ENCODE data around the gene KLRK1. TPM values are rescaled to one million over a fixed set of nuclear protein-coding genes. Genes with fewer than 3 reads are reported as not detected.

KLRK1 gene
- total RNA-seq, 1 donor from 2014 or later = not detected

GRCh38 chr12:10361622-10362021, 28.2 kb downstream of the KLRK1 start:
- peak overlapping the region; percentile 47 for H3K4me3 Mint-ChIP-seq (ENCODE audit: low read depth)
- no peak overlapping the region for H3K27ac Mint-ChIP-seq
- H3K9me3 Mint-ChIP-seq (ENCODE audit: low read depth) = no peaks in the 10 kb centered on the region
- H3K36me3 Mint-ChIP-seq (ENCODE audit: insufficient read depth) = peaks cover 6% of the 10 kb centered on the region
- H3K27me3 Mint-ChIP-seq = no peaks in the 10 kb centered on the region
- DNase-seq (ENCODE audit: low spot score, unreplicated experiment) = no peak
- peaks cover 28% of the 10 kb centered on the region for H3K4me1 Mint-ChIP-seq (ENCODE audit: low read depth)
- no peak for TF ChIP-seq CTCF (IDR thresholded peaks at IDR 0.05; ENCODE audit: unreplicated experiment)

GRCh38 chr12:10361084-10361483, 28.8 kb downstream of the KLRK1 start:
- Mint-ChIP-seq H3K4me1 (ENCODE audit: low read depth) (peaks cover 28% of the 10 kb centered on the region), H3K36me3 (ENCODE audit: insufficient read depth) (peaks cover 4% of the 10 kb centered on the region), H3K4me3 (ENCODE audit: low read depth) (peak overlapping the region; percentile 47), H3K27ac (no peak overlapping the region), H3K9me3 (ENCODE audit: low read depth) (no peaks in the 10 kb centered on the region), H3K27me3 (no peaks in the 10 kb centered on the region)
- no peak for DNase-seq (ENCODE audit: low spot score, unreplicated experiment)
- TF ChIP-seq CTCF (IDR thresholded peaks at IDR 0.05; ENCODE audit: unreplicated experiment) = no peak

- peak overlapping the region; percentile 80 for H3K27ac Mint-ChIP-seq
- H3K36me3 Mint-ChIP-seq (ENCODE audit: insufficient read depth) = peaks cover 4% of the 10 kb centered on the region
- TF ChIP-seq CTCF (IDR thresholded peaks at IDR 0.05; ENCODE audit: unreplicated experiment) = no peak
- H3K9me3 Mint-ChIP-seq (ENCODE audit: low read depth) = peaks cover 3% of the 10 kb centered on the region
- no peak overlapping the region for H3K4me3 Mint-ChIP-seq (ENCODE audit: low read depth)
- peaks cover 33% of the 10 kb centered on the region for H3K4me1 Mint-ChIP-seq (ENCODE audit: low read depth)
- no peak for DNase-seq (ENCODE audit: low spot score, unreplicated experiment)
- no peaks in the 10 kb centered on the region for H3K27me3 Mint-ChIP-seq
Measured at GRCh38 chr12:10358969-10359368, 30.9 kb downstream of the KLRK1 start.

- no peak for DNase-seq (ENCODE audit: low spot score, unreplicated experiment)
- Mint-ChIP-seq H3K27me3 (no peaks in the 10 kb centered on the region), H3K36me3 (ENCODE audit: insufficient read depth) (peaks cover 4% of the 10 kb centered on the region), H3K27ac (peak overlapping the region; percentile 80), H3K4me1 (ENCODE audit: low read depth) (peaks cover 35% of the 10 kb centered on the region), H3K4me3 (ENCODE audit: low read depth) (no peak overlapping the region), H3K9me3 (ENCODE audit: low read depth) (peaks cover 3% of the 10 kb centered on the region)
- no peak for TF ChIP-seq CTCF (IDR thresholded peaks at IDR 0.05; ENCODE audit: unreplicated experiment)
Measured at GRCh38 chr12:10358131-10358530, 31.7 kb downstream of the KLRK1 start.

GRCh38 chr12:10354502-10354901, 35.3 kb downstream of the KLRK1 start:
- no peak overlapping the region for H3K4me3 Mint-ChIP-seq (ENCODE audit: low read depth)
- peaks cover 11% of the 10 kb centered on the region for H3K36me3 Mint-ChIP-seq (ENCODE audit: insufficient read depth)
- H3K27ac Mint-ChIP-seq = peak overlapping the region; percentile 25
- no peaks in the 10 kb centered on the region for H3K27me3 Mint-ChIP-seq
- no peak for TF ChIP-seq CTCF (IDR thresholded peaks at IDR 0.05; ENCODE audit: unreplicated experiment)
- peaks cover 18% of the 10 kb centered on the region for H3K4me1 Mint-ChIP-seq (ENCODE audit: low read depth)
- no peak for DNase-seq (ENCODE audit: low spot score, unreplicated experiment)
- H3K9me3 Mint-ChIP-seq (ENCODE audit: low read depth) = peaks cover 31% of the 10 kb centered on the region

All from progenitor cell of endocrine pancreas (in vitro differentiated cells).